ENCODE results near the gene CDK14. TPM values are rescaled to one million over a fixed set of nuclear protein-coding genes. Genes with fewer than 3 reads are reported as not detected.
"Not testable (repeated sequence)": the region's sequence is repeated elsewhere in the genome, so short reads cannot be mapped to it uniquely, and the experiment has no call there.

The CDK14 gene
- total and polyA plus RNA-seq, 2 donors (not counting 3 experiments of a cell fraction or from before 2014, with no cell fraction given) = 5.5 to 34.2 TPM

DNA sequence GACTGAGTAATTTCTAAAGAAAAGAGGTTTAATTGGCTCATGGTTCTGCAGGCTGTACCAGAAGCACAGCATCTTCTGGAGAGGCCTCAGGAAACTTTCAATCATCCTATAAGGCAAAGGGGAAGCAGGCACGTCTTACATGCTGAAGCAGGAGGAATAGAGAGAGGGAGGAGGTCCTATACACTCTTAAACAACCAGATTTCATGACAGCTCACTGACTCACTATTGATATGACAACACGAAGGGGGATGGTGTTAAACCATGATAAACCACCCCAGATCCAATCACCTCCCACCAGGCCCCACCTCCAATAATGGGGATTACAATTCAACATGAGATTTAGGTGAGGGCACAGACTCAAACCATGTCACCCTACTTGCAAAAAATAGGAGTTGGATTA lies 201.5 kb downstream of the CDK14 start:
- H3K9me1 ChIP-seq (replicated peaks; ENCODE audit: control insufficient read depth, extremely low read depth, insufficient read depth, low read length) = no peaks in the 10 kb centered on the region
- dilution Hi-C loops (cut with MboI; ENCODE audit: extremely low pct_ligation_motif_present, low sequenced_read_pairs) = no loop called here
- BruUV-seq (replicated peaks) = no TSS peak
- no peaks in the 10 kb centered on the region for H3K9me3 ChIP-seq (replicated peaks; ENCODE audit: control insufficient read depth, insufficient read depth, low read length)
- ChIA-PET POLR2A (no interaction called here), CTCF (no interaction called here)
- no peaks in the 10 kb centered on the region for H3K79me2 ChIP-seq (ENCODE audit: control insufficient read depth, insufficient read depth, low read length)
- H3K4me1 ChIP-seq (ENCODE audit: control insufficient read depth, extremely low read depth, insufficient read depth, low read length) = no peaks in the 10 kb centered on the region
- H3K27ac ChIP-seq (ENCODE audit: insufficient read depth, low read depth, low read length) = no peak overlapping the region
- DNase-seq (ENCODE audit: low read depth, low spot score) (no peak), FAIRE-seq (no peak)
- intact Hi-C loops (cut with micrococcal nuclease) = no loop called here
- no peak overlapping the region for H3K4me3 ChIP-seq (replicated peaks in 1 of 3; ENCODE audit: insufficient read depth in 1 of 3, low read depth in 1 of 3, low read length in 3 of 3)
- H3K9ac ChIP-seq (replicated peaks; ENCODE audit: extremely low read depth, insufficient read depth, low read length) = no peak overlapping the region
- no peaks in the 10 kb centered on the region for H3K27me3 ChIP-seq (ENCODE audit: control insufficient read depth in 2 of 2, insufficient read depth in 2 of 2, low read length in 2 of 2)
- no peaks in the 10 kb centered on the region for H3K36me3 ChIP-seq (ENCODE audit: control insufficient read depth in 2 of 2, extremely low read depth in 1 of 2, insufficient read depth in 2 of 2, low read length in 2 of 2)
- no peak for TF ChIP-seq POLR2A (IDR thresholded peaks at IDR 0.05; ENCODE audit: low read depth, low read length)
- no peak for TF ChIP-seq MAX (IDR thresholded peaks at IDR 0.05; ENCODE audit: insufficient read depth, insufficient read length)
- no peak for TF ChIP-seq POLR2AphosphoS5 (IDR thresholded peaks at IDR 0.05; ENCODE audit: insufficient read depth, low read depth, low read length)
- TF ChIP-seq EZH2 (IDR thresholded peaks at IDR 0.05; ENCODE audit: borderline replicate concordance, low read depth, low read length, severe bottlenecking) = no peak
- TF ChIP-seq, protein P1, sequence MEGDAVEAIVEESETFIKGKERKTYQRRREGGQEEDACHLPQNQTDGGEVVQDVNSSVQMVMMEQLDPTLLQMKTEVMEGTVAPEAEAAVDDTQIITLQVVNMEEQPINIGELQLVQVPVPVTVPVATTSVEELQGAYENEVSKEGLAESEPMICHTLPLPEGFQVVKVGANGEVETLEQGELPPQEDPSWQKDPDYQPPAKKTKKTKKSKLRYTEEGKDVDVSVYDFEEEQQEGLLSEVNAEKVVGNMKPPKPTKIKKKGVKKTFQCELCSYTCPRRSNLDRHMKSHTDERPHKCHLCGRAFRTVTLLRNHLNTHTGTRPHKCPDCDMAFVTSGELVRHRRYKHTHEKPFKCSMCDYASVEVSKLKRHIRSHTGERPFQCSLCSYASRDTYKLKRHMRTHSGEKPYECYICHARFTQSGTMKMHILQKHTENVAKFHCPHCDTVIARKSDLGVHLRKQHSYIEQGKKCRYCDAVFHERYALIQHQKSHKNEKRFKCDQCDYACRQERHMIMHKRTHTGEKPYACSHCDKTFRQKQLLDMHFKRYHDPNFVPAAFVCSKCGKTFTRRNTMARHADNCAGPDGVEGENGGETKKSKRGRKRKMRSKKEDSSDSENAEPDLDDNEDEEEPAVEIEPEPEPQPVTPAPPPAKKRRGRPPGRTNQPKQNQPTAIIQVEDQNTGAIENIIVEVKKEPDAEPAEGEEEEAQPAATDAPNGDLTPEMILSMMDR (IDR thresholded peaks at IDR 0.05; ENCODE audit: extremely low read depth in 1 of 2, insufficient read depth in 1 of 2, low read depth in 1 of 2, low read length in 2 of 2) = no peak
- no peak for TF ChIP-seq GATA2 (IDR thresholded peaks at IDR 0.05; ENCODE audit: insufficient read depth, insufficient read length, low read depth, low read length)
- H4K20me1 ChIP-seq (replicated peaks; ENCODE audit: control insufficient read depth, extremely low read depth, insufficient read depth, low read length) = no peaks in the 10 kb centered on the region
- no peak overlapping the region for H2AFZ ChIP-seq (ENCODE audit: low read depth, low read length)
- no peak overlapping the region for H3K4me2 ChIP-seq (ENCODE audit: insufficient read depth, low read length)

DNA sequence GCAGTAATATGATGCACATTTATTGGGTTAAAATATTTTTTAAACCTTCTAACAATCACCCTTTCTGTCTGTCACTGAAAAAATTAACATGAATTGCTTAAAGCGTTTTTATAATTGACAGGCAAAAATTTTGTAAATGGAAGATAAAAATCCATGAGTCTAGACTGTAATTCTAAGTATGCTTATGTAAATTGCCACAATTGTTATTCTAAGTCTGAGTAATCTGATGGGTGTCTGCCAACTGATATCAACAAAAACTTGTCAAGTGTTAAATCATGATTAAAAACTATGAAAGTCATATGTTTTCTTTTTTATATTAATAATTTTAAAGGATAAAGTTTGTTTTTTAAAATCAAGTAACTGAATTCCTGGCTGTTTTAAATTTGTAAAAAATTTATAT lies 208.2 kb downstream of the CDK14 start:
- H3K4me2 ChIP-seq (ENCODE audit: insufficient read depth, low read length) = no peak overlapping the region
- no peak overlapping the region for H3K9ac ChIP-seq (replicated peaks; ENCODE audit: extremely low read depth, insufficient read depth, low read length)
- no peaks in the 10 kb centered on the region for H3K9me1 ChIP-seq (replicated peaks; ENCODE audit: control insufficient read depth, extremely low read depth, insufficient read depth, low read length)
- ChIA-PET POLR2A (no interaction called here), CTCF (interaction anchor here (0.7 to 1.3 kb wide), 2 partner anchors 8 kb away, joined by 3 to 4 read pairs; no protein-coding TSS in a partner anchor)
- no peak overlapping the region for H3K4me3 ChIP-seq (replicated peaks in 1 of 3; ENCODE audit: insufficient read depth in 1 of 3, low read depth in 1 of 3, low read length in 3 of 3)
- no peak overlapping the region for H2AFZ ChIP-seq (ENCODE audit: low read depth, low read length)
- H3K27me3 ChIP-seq (ENCODE audit: control insufficient read depth in 2 of 2, insufficient read depth in 2 of 2, low read length in 2 of 2) = no peaks in the 10 kb centered on the region
- FAIRE-seq = peak; percentile 81
- no peak overlapping the region for H3K27ac ChIP-seq (ENCODE audit: insufficient read depth, low read depth, low read length)
- no peaks in the 10 kb centered on the region for H3K36me3 ChIP-seq (ENCODE audit: control insufficient read depth in 2 of 2, extremely low read depth in 1 of 2, insufficient read depth in 2 of 2, low read length in 2 of 2)
- BruUV-seq (replicated peaks) = no TSS peak
- TF ChIP-seq JUN (IDR thresholded peaks at IDR 0.05; ENCODE audit: borderline replicate concordance, insufficient read depth, insufficient read length, low read depth) (no peak), FOS (IDR thresholded peaks at IDR 0.05; ENCODE audit: borderline replicate concordance, insufficient read depth, low read length) (peak; percentile 5)
- no peaks in the 10 kb centered on the region for H3K9me3 ChIP-seq (replicated peaks; ENCODE audit: control insufficient read depth, insufficient read depth, low read length)
- DNase-seq (ENCODE audit: low read depth, low spot score) = peak; percentile 82
- no peaks in the 10 kb centered on the region for H3K79me2 ChIP-seq (ENCODE audit: control insufficient read depth, insufficient read depth, low read length)
- peaks cover 11% of the 10 kb centered on the region for H3K4me1 ChIP-seq (ENCODE audit: control insufficient read depth, extremely low read depth, insufficient read depth, low read length)
- H4K20me1 ChIP-seq (replicated peaks; ENCODE audit: control insufficient read depth, extremely low read depth, insufficient read depth, low read length) = no peaks in the 10 kb centered on the region
- intact Hi-C loops (cut with micrococcal nuclease) = no loop called here
- dilution Hi-C loops (cut with MboI; ENCODE audit: extremely low pct_ligation_motif_present, low sequenced_read_pairs) = no loop called here

DNA sequence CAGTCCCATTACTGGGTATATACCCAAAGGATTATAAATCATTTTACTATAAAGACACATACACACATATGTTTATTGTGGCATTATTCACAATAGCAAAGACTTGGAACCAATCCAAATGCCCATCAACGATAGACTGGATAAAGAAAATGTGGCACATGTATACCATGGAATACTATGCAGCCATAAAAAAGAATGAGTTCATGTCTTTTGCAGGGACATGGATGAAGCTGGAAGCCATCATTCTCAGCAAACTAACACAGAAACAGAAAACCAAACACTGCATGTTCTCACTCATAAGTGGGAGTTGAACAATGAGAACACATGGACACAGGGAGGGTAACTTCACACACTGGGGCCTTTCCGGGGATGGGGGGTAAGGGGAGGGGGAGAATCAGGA lies 219.4 kb downstream of the CDK14 start:
- H3K9ac ChIP-seq (replicated peaks; ENCODE audit: extremely low read depth, insufficient read depth, low read length); dilution Hi-C loops (cut with MboI; ENCODE audit: extremely low pct_ligation_motif_present, low sequenced_read_pairs); BruUV-seq (replicated peaks); H3K4me3 ChIP-seq (replicated peaks in 1 of 3; ENCODE audit: insufficient read depth in 1 of 3, low read depth in 1 of 3, low read length in 3 of 3); H3K27me3 ChIP-seq (ENCODE audit: control insufficient read depth in 2 of 2, insufficient read depth in 2 of 2, low read length in 2 of 2); DNase-seq (ENCODE audit: low read depth, low spot score); H3K4me2 ChIP-seq (ENCODE audit: insufficient read depth, low read length); FAIRE-seq; H3K9me3 ChIP-seq (replicated peaks; ENCODE audit: control insufficient read depth, insufficient read depth, low read length); H2AFZ ChIP-seq (ENCODE audit: low read depth, low read length); intact Hi-C loops (cut with micrococcal nuclease); H3K36me3 ChIP-seq (ENCODE audit: control insufficient read depth in 2 of 2, extremely low read depth in 1 of 2, insufficient read depth in 2 of 2, low read length in 2 of 2); H4K20me1 ChIP-seq (replicated peaks; ENCODE audit: control insufficient read depth, extremely low read depth, insufficient read depth, low read length); H3K9me1 ChIP-seq (replicated peaks; ENCODE audit: control insufficient read depth, extremely low read depth, insufficient read depth, low read length); POLR2A ChIA-PET; H3K27ac ChIP-seq (ENCODE audit: insufficient read depth, low read depth, low read length); CTCF ChIA-PET; H3K79me2 ChIP-seq (ENCODE audit: control insufficient read depth, insufficient read depth, low read length): not testable (repeated sequence)
- H3K4me1 ChIP-seq (ENCODE audit: control insufficient read depth, extremely low read depth, insufficient read depth, low read length) = peaks cover 15% of the 10 kb centered on the region
